HuH-7.5 (cell line): Measurements from ENCODE around the gene MAPT.

Experiments used
- DNase-seq: peaks from one replicate; pipeline ENCODE4 v3.0.0; 2011; ENCODE audit warnings: low spot score

Gene MAPT

GRCh38 chr17:45894022-45894784 lies at the start of gene MAPT:
MAPT (plus strand) TSS chr17:45894554; CDS start chr17:45962338, 67,784 bp downstream.
- DNase-seq = peak; percentile 92

DNA sequence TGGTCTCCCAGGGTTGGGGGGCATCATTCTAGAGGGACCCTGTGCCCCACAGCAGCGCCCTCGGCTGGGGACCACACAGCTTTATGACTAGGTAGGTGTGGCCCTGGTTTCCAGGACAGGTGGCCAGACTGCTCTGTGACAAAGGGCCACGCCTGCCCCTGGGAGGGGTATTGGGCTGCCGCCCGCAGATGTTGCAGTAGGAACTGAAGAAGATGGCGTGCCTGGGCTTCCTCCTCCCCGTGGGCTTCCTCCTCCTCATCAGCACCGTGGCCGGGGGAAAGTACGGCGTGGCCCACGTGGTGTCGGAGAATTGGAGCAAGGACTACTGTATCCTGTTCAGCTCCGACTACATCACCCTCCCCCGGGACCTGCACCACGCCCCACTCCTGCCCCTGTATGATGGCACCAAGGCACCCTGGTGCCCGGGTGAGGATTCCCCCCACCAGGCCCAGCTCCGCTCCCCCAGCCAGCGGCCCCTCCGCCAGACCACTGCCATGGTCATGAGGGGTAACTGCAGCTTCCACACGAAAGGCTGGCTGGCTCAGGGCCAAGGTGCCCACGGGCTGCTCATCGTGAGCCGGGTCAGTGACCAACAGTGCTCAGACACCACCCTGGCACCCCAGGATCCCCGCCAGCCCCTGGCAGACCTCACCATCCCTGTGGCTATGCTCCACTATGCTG lies 49.5 kb upstream of the MAPT start, which contains the start of gene SPPL2C:
Gene SPPL2C (plus strand): TSS at position 187 of the 681 bp plus-strand sequence. CDS start 26 bp downstream, at position 213.
- DNase-seq = no peak

DNA sequence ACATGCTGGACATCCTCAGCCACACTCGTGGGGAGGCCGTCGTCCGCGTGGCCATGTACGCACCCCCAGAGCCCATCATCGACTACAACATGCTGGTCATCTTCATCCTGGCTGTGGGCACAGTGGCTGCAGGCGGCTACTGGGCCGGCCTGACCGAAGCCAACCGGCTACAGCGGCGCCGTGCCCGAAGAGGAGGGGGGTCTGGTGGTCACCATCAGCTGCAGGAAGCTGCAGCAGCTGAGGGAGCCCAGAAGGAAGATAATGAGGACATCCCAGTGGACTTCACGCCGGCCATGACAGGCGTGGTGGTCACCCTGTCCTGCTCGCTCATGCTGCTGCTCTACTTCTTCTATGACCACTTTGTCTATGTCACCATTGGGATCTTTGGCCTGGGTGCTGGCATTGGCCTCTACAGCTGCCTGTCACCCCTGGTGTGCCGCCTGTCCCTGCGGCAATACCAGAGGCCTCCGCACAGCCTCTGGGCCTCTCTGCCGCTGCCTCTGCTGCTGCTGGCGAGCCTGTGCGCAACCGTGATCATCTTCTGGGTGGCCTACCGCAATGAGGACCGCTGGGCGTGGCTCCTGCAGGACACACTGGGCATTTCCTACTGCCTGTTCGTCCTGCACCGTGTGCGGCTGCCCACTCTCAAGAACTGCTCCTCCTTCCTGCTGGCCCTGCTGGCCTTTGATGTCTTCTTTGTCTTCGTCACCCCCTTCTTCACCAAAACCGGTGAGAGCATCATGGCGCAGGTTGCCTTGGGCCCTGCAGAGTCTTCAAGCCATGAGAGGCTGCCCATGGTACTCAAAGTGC lies 48.8 kb upstream of the MAPT start:
- no peak for DNase-seq

GRCh38 chr17:45846223-45846622 lies 48.1 kb upstream of the MAPT start:
- no peak for DNase-seq

- no peak for DNase-seq
Measured at GRCh38 chr17:45846646-45847045, 47.7 kb upstream of the MAPT start.

- no peak for DNase-seq
Measured at GRCh38 chr17:45847101-45847500, 47.3 kb upstream of the MAPT start.

DNA sequence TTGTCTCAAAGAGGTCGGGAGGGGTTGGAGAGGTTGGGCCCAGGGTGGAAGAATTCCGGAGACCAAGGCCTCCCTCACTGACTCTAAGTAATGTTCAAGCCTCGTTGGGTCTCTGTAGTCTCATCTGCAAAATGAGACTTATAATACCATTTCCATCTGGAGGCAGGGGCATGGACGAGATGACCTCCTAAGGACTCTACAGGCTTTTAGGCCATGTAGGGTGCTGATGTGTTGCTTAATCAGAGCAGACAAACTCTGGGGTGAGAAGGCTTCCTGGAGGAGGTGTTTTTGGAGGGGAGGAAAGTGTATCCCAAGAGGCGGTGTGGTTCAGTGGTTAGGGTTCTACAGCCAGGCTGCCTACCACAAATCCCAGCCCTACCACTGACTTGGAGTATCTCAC lies 46.6 kb upstream of the MAPT start:
- no peak for DNase-seq

GRCh38 chr17:45848405-45848804 lies 45.9 kb upstream of the MAPT start:
- DNase-seq = no peak

DNA sequence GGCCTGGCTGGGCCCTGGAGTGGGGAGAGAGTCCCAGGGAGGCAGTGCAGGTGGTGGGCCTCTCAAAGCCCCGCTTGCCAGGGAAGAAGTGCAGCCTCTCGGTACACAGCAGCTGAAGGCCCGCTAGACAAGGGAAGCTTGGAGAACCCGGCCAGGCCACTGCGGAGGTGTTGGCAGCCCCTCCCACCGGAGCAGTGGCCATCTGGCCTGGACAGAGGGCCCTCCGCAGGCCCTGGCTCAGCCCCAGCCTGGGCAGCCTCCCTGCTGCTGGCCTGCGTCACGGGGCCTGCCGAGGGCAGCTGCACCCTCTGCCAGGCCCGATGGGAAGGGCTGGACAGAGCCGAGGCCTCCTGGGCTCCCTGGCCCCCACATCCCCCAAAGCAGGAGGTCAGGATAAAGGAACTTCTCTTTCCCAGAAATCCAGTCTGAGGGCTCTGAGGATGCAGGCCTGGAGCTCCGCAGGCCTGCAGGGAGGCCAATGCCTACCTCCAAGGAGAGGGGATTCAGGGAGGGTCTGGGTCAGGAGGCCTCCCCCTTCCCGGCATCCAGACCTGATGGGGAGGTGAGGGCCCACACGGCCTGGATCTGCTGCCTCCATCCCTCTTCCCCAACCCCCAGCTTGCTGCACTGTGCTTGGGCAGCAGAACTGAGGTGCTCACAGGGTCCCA lies 45.4 kb upstream of the MAPT start:
- DNase-seq = no peak

DNA sequence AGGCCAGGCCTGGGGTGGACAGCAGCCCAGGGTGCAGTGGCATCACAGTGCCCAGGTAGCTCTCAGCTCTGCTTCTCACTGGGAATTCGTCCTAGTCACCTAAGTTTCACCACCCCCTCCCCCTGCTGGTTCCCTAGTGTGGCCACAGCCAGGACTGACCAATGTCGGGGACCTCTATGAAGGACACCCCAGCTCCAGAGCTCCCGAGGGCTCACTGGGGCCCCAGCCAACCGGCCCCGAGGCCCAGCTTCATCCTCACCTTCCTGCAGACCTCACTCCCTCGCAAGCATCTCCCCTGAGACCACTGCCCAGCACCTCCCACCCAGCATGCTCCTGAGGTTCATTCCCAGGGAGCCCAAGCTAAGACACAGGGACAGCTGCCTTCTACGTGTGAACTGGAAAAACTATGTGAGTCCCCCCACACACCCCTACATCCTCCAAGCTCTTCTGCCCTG lies 44.8 kb upstream of the MAPT start:
- DNase-seq = no peak

- DNase-seq = no peak
Measured at GRCh38 chr17:45850011-45850410, 44.3 kb upstream of the MAPT start.

- no peak for DNase-seq
Measured at GRCh38 chr17:45850468-45850867, 43.9 kb upstream of the MAPT start.

GRCh38 chr17:45851022-45851421 lies 43.3 kb upstream of the MAPT start:
- DNase-seq = no peak

GRCh38 chr17:45851464-45851863 lies 42.9 kb upstream of the MAPT start:
- no peak for DNase-seq

DNA sequence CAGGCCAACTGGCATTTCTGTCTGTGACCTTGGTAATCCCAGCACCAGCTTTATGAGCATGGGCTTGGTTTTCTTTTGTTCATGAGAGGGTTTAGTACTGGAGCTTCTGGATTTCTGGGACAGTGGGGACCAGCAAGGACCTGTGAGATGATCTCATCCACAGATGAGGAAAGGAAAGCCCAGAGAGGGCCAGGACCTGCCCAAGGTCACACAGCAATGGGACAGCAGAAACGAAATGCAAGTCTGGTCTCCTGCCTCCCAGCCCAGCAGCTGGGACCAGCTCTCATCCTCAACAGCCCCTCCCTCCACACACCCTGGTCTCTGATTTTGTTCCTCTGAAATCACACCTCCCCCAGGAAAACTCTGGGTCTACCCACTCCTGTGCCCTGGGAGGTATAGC lies 42.5 kb upstream of the MAPT start:
- no peak for DNase-seq

DNA sequence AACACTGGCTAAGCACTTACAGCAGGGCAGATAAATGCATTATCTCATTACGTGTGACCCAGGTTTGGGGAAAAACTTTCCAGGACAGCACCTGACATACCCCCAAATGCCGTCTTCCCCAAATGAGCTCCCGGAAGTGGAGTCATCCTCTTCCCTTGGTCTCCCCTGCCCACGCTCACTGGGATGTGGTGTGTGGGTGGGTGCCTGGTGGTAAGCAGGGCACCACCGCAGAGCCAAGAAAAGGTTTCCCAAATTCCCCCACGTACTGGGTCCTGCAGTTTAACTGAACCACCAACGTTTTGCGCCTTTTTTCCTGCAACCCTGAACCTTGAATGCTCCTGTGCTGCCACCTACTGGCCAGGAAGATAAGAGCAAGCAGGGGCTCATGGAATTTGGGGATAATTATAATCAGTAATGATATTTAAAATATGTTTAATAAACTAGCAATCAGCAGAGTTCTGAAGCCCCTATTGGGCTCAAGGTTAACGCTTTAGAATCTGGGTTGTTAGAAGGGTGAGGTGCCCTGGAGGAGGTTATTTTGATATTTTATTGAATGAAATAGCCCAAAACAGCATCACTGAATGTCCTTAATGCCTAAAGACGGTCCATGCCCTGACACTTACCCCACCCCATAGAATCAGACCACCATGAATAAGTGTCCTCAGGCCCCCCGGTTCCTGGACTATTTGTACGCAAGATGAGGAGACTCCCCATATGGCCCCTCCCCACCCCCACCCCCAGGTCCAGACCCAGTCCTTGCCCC lies 41.6 kb upstream of the MAPT start:
- DNase-seq = no peak

DNA sequence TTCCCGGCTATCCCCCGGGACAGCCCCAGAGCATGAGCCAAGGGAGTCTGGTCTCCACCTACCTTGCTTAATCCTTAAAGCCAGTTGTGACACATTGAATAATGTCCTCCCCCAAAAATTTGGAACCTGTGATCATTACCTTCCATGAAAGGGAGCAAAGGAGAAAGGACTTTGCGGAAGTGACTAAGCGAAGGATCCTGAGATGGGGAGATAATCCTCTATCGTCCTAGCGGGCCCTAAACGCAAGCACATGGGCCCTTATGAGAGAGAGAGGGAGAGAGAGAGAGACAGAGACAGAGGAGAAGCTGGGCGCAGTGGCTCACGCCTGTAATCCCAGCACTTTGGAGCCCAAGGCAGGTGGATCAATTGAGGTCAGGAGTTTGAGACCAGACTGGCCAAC lies 40.1 kb upstream of the MAPT start:
- no peak for DNase-seq

GRCh38 chr17:45855691-45856336 lies 38.5 kb upstream of the MAPT start:
- no peak for DNase-seq

DNA sequence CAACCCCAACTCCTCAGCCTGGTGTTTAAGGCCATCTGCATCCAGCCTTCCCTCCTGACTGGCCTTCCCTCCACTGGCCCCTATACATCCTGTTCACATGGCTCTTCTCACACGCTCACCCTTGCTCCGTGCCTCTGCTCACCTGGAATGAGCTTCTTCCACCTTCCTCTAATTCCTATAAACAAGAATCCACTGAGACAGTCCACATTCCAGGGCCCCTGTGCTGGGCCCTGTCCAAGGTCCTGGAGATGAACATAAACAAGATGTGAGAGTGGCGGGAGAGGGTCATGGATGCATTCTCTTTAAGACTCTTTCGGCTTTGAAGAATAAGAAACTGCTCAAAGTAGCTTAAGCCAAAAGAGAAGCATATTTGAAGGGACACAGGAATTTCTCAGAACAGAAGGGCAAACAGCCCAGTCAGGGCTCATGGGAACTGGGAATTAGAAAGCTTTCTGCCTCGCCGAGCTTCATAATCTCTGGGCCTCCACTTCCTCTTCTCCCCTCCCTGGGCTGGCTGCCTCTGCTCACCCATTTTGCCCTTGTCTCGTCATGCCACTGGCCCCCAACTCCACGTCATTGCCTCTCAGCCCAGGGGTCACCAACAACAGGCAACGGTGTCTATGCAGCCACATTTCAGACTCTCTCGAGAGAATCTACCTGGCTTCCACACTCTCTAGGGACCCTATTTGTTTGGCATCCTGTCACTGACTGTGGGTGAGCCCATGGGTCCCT lies 36.2 kb upstream of the MAPT start:
- DNase-seq = no peak

- DNase-seq = no peak
Measured at GRCh38 chr17:45861165-45861564, 33.2 kb upstream of the MAPT start.
